ENCODE data around the gene HTR4. TPM values are rescaled to one million over a fixed set of nuclear protein-coding genes. Genes with fewer than 3 reads are reported as not detected.
"Not testable (repeated sequence)": the region's sequence is repeated elsewhere in the genome, so short reads cannot be mapped to it uniquely, and the experiment has no call there.

HTR4 gene
- total RNA-seq, 1 donor from 2014 or later, result 0.99 TPM

GRCh38 chr5:148540647-148541046, 113.7 kb downstream of the HTR4 start:
- H3K27ac ChIP-seq (replicated peaks), result peak overlapping the region; percentile 20
- intact Hi-C loops (cut with micrococcal nuclease), result no loop called here
- DNase-seq, result no peak
- no peaks in the 10 kb centered on the region for H3K27me3 ChIP-seq (ENCODE audit: low read depth)
- no peak overlapping the region for H3K4me3 ChIP-seq
- no peaks in the 10 kb centered on the region for H3K36me3 ChIP-seq
- TF ChIP-seq CTCF (IDR thresholded peaks at IDR 0.05; ENCODE audit: borderline replicate concordance), result no peak
- H3K4me1 ChIP-seq, result peaks cover 11% of the 10 kb centered on the region
- peaks cover 17% of the 10 kb centered on the region for H3K9me3 ChIP-seq (replicated peaks)

GRCh38 chr5:148539851-148540250, 114.5 kb downstream of the HTR4 start:
- no peak for TF ChIP-seq CTCF (IDR thresholded peaks at IDR 0.05; ENCODE audit: borderline replicate concordance)
- Histone ChIP-seq H3K9me3 (replicated peaks) (peaks cover 25% of the 10 kb centered on the region), H3K27me3 (ENCODE audit: low read depth) (no peaks in the 10 kb centered on the region), H3K27ac (replicated peaks) (no peak overlapping the region), H3K36me3 (no peaks in the 10 kb centered on the region), H3K4me1 (peaks cover 11% of the 10 kb centered on the region), H3K4me3 (no peak overlapping the region)
- no peak for DNase-seq
- intact Hi-C loops (cut with micrococcal nuclease), result no loop called here

- TF ChIP-seq CTCF (IDR thresholded peaks at IDR 0.05; ENCODE audit: borderline replicate concordance), result no peak
- no peak for DNase-seq
- no peaks in the 10 kb centered on the region for H3K4me1 ChIP-seq
- H3K4me3 ChIP-seq, result no peak overlapping the region
- intact Hi-C loops (cut with micrococcal nuclease), result no loop called here
- H3K36me3 ChIP-seq, result no peaks in the 10 kb centered on the region
- no peak overlapping the region for H3K27ac ChIP-seq (replicated peaks)
- no peaks in the 10 kb centered on the region for H3K27me3 ChIP-seq (ENCODE audit: low read depth)
- H3K9me3 ChIP-seq (replicated peaks), result peaks cover 29% of the 10 kb centered on the region
These were observed 119.1 kb downstream of the HTR4 start for GRCh38 chr5:148535190-148535589.

GRCh38 chr5:148532969-148533670, 121.2 kb downstream of the HTR4 start:
- Histone ChIP-seq H3K27ac (replicated peaks) (no peak overlapping the region), H3K9me3 (replicated peaks) (peaks cover 26% of the 10 kb centered on the region), H3K36me3 (no peaks in the 10 kb centered on the region), H3K4me1 (no peaks in the 10 kb centered on the region), H3K4me3 (no peak overlapping the region), H3K27me3 (ENCODE audit: low read depth) (no peaks in the 10 kb centered on the region)
- no peak for DNase-seq
- TF ChIP-seq CTCF (IDR thresholded peaks at IDR 0.05; ENCODE audit: borderline replicate concordance), result no peak
- intact Hi-C loops (cut with micrococcal nuclease), result no loop called here

GRCh38 chr5:148529450-148529849, 124.9 kb downstream of the HTR4 start:
- H3K27ac ChIP-seq (replicated peaks); H3K4me3 ChIP-seq; H3K36me3 ChIP-seq; DNase-seq; H3K4me1 ChIP-seq; H3K27me3 ChIP-seq (ENCODE audit: low read depth); intact Hi-C loops (cut with micrococcal nuclease): not testable (repeated sequence)
- peaks cover 15% of the 10 kb centered on the region for H3K9me3 ChIP-seq (replicated peaks)

- H3K27me3 ChIP-seq (ENCODE audit: low read depth), result no peaks in the 10 kb centered on the region
- no peak for DNase-seq
- TF ChIP-seq CTCF (IDR thresholded peaks at IDR 0.05; ENCODE audit: borderline replicate concordance), result no peak
- intact Hi-C loops (cut with micrococcal nuclease), result no loop called here
- no peak overlapping the region for H3K27ac ChIP-seq (replicated peaks)
- peaks cover 3% of the 10 kb centered on the region for H3K4me1 ChIP-seq
- H3K9me3 ChIP-seq (replicated peaks), result peaks cover 8% of the 10 kb centered on the region
- no peak overlapping the region for H3K4me3 ChIP-seq
- H3K36me3 ChIP-seq, result no peaks in the 10 kb centered on the region
These were observed 129.6 kb downstream of the HTR4 start for GRCh38 chr5:148524721-148525120.

Measured in left ventricle myocardium inferior (tissue), 1 donor.